Measurements from ENCODE around the gene GXYLT2.

Gene GXYLT2

DNA sequence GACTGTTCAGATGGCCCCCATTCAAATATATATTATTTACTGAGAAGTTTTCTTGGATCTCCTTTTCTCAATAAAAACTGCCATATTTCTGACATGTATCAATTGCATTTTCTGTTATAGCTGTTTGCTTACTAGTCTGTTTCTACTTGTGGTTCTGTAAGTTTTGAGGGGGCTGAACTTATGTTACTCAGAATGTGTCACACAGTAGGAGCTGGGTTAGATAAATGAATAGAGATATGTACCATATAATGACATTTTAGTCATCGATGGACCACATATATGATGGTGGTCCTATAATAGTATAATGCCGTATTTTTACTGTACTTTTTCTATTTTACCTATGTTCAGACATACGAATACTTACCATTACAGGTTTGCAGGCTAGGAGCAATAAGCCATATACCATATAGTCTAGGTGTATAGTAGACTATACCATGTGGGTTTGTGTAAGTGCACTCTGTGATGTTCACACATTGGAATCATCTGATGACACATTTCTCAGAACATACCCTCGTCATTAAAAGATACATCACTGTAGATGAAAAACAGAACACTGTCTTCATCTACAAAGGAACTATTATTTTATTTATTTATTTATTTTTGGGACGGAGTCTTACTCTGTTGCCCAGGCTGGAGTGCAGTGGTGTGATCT, 131.1 kb downstream of the GXYLT2 start:
- DNase-seq (ENCODE audit: low read depth): no peak

GRCh38 chr3:73021301-73021835, 133.5 kb downstream of the GXYLT2 start:
- DNase-seq (ENCODE audit: low read depth): no peak

DNA sequence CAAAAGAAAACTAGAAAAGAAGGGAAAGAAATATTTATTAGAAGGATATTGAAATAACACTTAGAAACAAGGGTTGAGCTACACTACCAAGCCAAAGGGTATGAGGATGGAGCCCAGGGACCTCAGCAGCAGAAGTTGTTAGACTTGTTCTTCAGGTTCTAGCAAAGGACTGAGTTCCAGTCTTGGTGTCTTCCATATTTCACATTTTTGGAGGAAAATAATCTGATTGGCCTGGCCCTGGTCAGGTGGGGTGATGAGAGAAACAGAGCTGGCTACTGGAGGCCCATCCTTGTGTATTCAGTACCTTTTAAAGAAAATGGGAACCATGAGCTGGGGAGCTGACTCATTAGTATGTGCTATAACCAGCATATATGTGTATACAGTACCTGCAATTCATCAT, 137.0 kb downstream of the GXYLT2 start:
- DNase-seq (ENCODE audit: low read depth): no peak

DNA sequence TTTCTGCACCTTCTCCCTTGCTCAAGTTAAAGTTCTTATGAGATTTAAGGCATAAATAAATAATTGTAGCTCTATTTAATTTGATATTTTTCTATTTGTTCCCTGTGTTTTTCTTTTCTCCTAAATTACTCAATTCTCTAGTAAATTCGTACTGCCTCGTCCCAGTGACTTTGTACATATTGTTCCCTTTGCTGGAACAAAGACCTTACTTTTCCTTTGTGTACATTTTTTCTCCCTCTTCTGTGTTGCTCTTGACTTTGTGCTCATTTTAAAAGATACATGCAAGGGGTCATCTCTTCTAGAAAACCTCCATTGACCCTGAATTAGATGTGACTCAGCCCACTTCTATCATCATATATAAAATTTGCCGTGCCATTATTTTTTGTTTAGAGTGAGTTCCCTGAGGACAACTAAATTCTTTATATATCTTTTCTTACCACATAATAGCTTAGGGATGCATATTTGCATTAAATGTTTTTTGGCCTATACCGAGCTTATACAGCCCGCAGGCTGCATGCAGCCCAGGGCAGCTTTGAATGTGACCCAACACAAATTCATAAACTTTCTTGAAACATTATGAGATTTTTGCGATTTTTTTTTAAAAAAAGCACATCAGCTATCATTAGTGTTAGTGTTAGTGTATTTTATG, 138.4 kb downstream of the GXYLT2 start:
- DNase-seq (ENCODE audit: low read depth): no peak
